CD1c-positive myeloid dendritic cell (primary cell): Measurements from ENCODE around the gene CDK5.

Source experiments
- DNase-seq: peaks from one replicate; pipeline ENCODE4 v3.0.0-alpha.2; 2016; ENCODE audit errors: extremely low spot score

CDK5 gene

GRCh38 chr7:151086802-151087244 lies 29.1 kb upstream of the CDK5 start:
- peak; percentile 34 for DNase-seq

GRCh38 chr7:151085691-151086620 lies 28.3 kb upstream of the CDK5 start, which contains the start of gene AGAP3:
TSS of gene AGAP3 (plus strand) at chr7:151086475. CDS start at chr7:151086742, 267 bp downstream.
- peak; percentile 87 for DNase-seq

GRCh38 chr7:151085329-151085690 lies 27.6 kb upstream of the CDK5 start:
- peak; percentile 3 for DNase-seq

- no peak for DNase-seq
Measured at GRCh38 chr7:151083824-151084160, 26.1 kb upstream of the CDK5 start.

- peak; percentile 84 for DNase-seq
Measured at GRCh38 chr7:151083071-151083823, 25.6 kb upstream of the CDK5 start, which contains the start of gene TMUB1. TSS of gene TMUB1 (minus strand) at chr7:151083493. CDS start at chr7:151082563, 930 bp downstream.

DNA sequence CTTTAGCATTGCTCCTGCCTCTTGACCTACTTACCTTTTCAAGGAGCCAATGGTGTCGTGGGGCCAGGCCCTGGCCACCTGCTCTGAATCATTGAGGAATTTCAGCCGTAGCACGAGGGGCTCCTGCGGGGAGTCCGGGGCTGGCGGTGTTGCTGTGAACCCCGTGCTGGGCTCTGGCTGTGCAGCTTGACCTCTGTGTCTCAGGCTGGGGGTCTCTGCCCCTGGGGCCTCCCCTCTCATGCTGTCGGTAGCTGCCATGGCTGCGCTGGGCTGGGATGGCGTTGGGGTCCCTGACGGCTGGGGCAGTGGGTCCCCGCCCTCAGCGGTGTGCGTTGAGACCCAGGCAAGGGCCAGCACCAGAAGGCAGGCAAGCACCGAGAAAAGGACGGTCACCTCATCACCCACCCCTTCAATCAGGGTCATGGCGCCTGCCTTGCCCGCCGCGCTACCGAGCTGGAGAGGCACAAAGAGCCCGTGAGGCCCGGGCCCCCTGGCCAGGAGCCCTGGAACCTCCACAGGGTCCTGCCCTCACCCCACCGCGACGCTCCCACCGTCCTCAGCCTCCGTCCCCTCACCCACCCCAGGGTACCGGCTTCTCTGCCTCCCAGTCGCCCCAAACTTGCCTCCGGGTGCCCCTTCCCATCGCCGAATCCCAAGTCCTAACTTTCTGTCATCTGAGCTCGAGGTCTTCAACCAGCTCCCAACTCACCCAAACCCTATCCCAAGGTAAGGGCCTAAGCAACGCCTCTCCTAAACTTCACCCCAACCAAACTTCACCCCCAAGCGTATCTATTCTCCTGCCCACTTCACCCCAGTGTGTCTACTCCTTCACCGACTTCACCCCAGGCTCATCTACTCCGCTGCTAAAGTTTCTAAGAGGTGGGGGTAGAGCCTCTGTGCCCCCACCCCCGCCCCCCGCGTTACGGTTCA lies 24.7 kb upstream of the CDK5 start:
- no peak for DNase-seq

- no peak for DNase-seq
Measured at GRCh38 chr7:151081170-151082101, 23.7 kb upstream of the CDK5 start.

DNA sequence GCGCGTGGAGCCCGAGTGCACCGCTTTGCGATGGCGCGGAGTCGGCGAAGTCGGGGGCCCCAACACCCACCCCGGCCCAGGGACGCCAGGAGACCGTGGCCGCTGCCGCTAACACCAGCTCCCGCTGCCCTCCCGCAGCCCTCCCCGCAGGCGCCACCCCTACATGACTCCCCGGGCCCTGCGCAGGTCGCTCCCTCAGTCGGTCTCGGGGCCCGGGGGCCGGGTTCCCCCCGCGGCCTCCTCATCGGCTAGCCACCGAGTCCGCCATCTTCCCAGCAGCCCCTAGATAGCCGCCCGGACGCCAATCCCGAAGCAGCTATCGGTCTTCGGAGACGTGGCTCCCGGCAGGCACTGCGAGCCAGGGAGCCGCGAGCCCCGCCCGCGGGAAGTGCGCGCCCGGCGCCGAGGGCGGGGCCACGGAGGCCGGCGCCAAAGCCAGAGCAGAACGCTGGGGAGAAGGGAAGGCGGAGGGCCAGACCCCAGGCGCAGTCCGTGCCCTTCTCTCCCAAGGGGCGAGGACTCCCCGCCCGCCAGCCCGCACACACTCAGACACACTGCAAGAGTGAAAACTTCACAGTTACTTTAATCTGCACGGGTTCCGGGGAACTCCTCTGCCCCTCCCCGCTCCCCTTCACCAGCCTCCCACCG lies 22.9 kb upstream of the CDK5 start, which contains the start of gene FASTK:
FASTK (minus strand) TSS at position 288 of the 648 bp plus-strand sequence; CDS start at position 245, 43 bp downstream.
- peak; percentile 95 for DNase-seq

DNA sequence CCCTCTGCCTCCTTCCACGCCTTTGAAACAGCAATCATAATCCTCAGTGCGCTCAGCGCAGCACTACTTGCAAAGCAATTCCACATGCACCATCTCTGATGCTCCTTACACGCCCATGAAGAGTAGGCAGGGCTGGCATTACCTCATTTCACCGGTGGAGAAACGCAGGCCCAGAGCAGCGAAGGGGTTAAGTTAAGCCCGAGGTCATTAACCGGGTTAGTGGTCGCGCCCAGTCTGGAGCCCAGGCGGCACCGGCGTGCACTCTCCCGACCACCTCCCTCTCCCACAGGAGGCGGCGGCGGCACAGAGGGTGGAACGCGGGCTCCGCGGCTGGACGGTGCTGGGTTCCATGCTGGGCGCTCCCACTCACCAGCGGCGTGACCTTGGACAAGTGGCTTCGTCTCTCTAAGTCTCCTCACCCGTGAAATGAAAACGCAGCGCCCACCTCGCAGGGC lies 22.4 kb upstream of the CDK5 start:
- DNase-seq = no peak

- DNase-seq = no peak
Measured at GRCh38 chr7:151079199-151079910, 21.7 kb upstream of the CDK5 start.

DNA sequence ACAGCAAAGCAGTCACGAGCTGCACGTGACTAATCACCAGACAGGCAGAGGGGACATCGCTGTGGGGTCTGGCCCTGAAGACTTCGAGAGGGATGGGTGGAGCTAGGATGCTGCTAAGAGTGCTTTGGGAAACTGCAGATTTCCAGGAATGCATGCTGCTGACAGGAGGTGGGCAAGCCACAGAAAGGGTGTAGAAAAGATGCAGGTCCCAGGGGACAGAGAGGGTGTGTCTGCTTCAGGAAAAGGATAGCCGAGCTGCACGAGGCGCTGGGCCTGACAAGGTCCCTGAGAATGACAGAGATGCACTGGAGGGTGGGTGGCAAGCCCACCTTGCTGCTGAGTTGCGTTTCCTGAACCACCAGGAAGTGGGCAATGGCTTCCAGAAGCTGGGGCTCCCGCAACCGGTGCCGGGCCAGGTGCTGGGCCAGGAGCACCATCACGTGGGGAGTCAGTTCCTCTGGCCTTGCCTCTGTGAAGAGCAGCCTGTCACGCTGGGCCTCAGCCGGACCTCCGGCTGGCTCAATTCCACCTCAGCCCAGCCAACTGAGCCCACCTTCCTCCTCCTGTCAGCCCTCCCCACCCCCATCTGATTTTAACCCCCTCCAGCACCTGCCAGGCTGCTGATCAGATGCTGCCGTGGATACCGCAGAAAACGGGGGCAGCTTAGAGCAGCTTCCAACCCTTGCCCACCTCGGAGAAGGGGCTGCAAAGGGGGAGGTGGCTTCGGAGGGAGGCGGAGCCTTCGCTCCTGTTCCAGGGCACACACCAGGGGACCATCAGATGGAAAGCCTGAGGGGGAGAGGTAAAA lies 20.7 kb upstream of the CDK5 start:
- DNase-seq = no peak

- no peak for DNase-seq
Measured at GRCh38 chr7:151077705-151078232, 20.1 kb upstream of the CDK5 start.

GRCh38 chr7:151076863-151077704 lies 19.4 kb upstream of the CDK5 start:
- no peak for DNase-seq

DNA sequence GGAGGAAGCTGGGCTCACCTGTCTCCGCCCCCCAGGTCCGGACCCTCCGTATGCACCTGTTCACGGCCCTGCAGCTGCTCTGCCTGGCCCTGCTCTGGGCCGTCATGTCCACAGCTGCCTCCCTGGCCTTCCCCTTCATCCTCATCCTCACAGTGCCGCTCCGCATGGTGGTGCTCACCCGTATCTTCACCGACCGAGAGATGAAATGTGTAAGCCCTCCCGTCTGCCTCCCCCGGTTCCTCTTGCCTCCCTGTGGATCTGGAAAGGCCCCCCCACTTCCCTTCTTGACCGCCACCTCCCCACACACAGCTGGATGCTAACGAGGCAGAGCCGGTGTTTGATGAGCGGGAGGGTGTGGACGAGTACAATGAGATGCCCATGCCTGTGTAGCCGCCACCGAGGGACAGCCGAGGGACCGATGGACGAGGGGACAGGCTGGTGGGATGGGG lies 18.3 kb upstream of the CDK5 start:
- no peak for DNase-seq

GRCh38 chr7:151075662-151075971 lies 17.9 kb upstream of the CDK5 start:
- DNase-seq = no peak

GRCh38 chr7:151074817-151075661 lies 17.3 kb upstream of the CDK5 start:
- no peak for DNase-seq
